Measurements from ENCODE around the gene FLT3. TPM values are rescaled to one million over a fixed set of nuclear protein-coding genes. Genes with fewer than 3 reads are reported as not detected.

Gene FLT3
- total and polyA plus RNA-seq, 2 of the 13 experiments (the other 11 are each of a cell fraction or from before 2014, with no cell fraction given) = not detected

DNA sequence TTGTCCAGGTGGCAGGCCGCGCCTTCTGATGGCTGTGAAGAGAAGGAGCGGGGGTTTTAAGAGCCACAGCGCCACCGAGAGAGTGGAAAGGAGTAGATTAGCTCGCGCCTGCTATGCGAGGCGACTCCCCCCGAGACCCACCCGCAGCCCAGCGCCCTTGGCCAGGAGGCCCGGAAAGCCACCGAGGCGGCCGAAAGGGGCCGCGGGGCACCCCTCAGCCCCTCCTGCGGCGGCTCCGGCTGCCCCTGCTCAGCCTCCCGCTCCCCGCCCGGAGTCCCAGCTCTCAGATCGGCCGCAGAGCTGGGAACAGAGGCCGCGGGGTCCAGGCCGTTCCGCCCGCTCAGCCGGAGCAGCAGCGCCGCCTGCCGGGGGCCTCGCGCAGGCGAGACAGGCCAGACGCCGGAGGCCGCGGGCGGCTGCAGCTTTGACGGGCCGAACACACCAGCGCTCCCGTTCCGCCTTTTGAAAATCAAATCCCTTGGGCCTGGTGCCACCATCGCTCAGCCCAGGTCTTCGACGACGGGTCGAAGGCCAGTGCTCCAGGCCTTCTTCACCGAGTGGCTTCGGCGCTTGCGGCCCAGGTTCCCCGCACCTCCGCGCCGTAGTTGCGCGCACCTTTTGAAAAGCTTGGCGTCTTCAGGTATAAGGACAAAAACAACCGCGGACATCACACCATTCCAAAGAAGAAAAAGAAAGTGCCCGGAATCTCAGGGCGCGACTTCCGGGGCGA is 146.5 kb downstream of the FLT3 start (continued):
- TF ChIP-seq, protein P1, sequence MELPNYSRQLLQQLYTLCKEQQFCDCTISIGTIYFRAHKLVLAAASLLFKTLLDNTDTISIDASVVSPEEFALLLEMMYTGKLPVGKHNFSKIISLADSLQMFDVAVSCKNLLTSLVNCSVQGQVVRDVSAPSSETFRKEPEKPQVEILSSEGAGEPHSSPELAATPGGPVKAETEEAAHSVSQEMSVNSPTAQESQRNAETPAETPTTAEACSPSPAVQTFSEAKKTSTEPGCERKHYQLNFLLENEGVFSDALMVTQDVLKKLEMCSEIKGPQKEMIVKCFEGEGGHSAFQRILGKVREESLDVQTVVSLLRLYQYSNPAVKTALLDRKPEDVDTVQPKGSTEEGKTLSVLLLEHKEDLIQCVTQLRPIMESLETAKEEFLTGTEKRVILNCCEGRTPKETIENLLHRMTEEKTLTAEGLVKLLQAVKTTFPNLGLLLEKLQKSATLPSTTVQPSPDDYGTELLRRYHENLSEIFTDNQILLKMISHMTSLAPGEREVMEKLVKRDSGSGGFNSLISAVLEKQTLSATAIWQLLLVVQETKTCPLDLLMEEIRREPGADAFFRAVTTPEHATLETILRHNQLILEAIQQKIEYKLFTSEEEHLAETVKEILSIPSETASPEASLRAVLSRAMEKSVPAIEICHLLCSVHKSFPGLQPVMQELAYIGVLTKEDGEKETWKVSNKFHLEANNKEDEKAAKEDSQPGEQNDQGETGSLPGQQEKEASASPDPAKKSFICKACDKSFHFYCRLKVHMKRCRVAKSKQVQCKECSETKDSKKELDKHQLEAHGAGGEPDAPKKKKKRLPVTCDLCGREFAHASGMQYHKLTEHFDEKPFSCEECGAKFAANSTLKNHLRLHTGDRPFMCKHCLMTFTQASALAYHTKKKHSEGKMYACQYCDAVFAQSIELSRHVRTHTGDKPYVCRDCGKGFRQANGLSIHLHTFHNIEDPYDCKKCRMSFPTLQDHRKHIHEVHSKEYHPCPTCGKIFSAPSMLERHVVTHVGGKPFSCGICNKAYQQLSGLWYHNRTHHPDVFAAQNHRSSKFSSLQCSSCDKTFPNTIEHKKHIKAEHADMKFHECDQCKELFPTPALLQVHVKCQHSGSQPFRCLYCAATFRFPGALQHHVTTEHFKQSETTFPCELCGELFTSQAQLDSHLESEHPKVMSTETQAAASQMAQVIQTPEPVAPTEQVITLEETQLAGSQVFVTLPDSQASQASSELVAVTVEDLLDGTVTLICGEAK (IDR thresholded peaks at IDR 0.05) = no peak
- TF ChIP-seq, protein P1 (CRISPR knock-in tag; IDR thresholded peaks at IDR 0.05) = no peak

Small RNAs within 50 kb of the gene (small RNA-seq; reads per million reads assigned to genes)
- 0 reads per million in 3 experiments for gene RN7SL272P (ENCODE audit: insufficient read depth in 2 of 3, insufficient read length in 3 of 3, low read depth in 2 of 3, low replicate concordance in 1 of 3)

Other genes starting within 250 kb of the FLT3 start
- 0.07 TPM in 1 of 2 replicates, not detected in the other for gene PDX1, start 180.6 kb downstream of the FLT3 start, total RNA-seq (2016; rRNA removed; fragmentation: Illumina TruSeq; extraction: Trizol)
- not detected in 2 replicates for gene PDX1, start 180.6 kb downstream of the FLT3 start, polyA plus RNA-seq (2011; rRNA removed)
- 0.04 TPM in 1 of 2 replicates, not detected in the other for gene CDX2, start 131.3 kb downstream of the FLT3 start, total RNA-seq (2016; rRNA removed; fragmentation: Illumina TruSeq; extraction: Trizol)
- gene CDX2, start 131.3 kb downstream of the FLT3 start, polyA plus RNA-seq (2011; rRNA removed) = not detected in 2 replicates
- gene URAD, start 111.9 kb downstream of the FLT3 start, total RNA-seq (2016; rRNA removed; fragmentation: Illumina TruSeq; extraction: Trizol) = not detected in 2 replicates
- not detected in 2 replicates for gene URAD, start 111.9 kb downstream of the FLT3 start, polyA plus RNA-seq (2011; rRNA removed)
- 9.7 and 12.1 TPM in 2 replicates for gene PAN3, start 38.0 kb upstream of the FLT3 start, total RNA-seq (2016; rRNA removed; fragmentation: Illumina TruSeq; extraction: Trizol)
- gene PAN3, start 38.0 kb upstream of the FLT3 start, polyA plus RNA-seq (2011; rRNA removed) = 10.3 and 10.6 TPM in 2 replicates